ENCODE results near the gene SULT4A1.

Gene SULT4A1

DNA sequence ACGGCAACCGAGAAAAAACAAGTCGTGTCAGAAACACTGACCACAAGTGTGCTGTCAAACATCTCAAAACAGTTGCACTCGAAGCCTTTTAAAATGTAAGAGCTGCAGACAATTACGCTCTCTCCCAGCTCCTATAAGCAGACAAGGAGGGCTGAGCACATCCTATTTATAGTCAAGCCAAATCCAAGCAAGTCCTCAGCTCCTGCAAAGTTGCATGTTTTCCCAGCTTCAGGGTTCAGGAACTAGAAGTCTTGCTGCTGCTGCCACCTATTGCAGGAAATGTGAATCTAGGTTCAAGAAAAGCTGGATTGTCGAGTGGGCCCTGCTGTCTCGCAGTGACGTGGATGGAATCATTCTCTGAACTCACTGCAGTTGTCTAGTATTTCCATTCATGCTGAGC is 65.7 kb downstream of the SULT4A1 start:
- DNase-seq, result peak; percentile 45

DNA sequence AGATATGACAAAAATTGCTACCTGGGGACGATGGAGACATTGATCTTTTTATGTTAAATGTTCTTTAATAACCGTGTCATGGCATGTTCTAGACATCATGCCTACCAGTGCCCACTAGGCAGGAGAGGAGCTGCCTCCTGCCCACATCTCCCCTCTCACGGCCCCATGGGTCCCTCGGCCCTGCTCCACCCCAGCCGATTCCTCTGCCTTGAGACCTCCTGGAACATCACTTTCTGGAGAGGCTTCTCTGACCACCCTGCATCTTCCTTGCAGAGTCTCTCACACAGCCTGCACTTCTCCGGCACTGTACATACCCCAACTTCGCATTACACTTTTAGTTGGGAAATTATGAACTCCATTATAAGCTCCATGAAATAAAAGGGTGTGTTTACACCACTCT is 67.0 kb downstream of the SULT4A1 start:
- no peak for DNase-seq

- DNase-seq, result no peak
Observed at GRCh38 chr22:43792905-43793304, 69.4 kb downstream of the SULT4A1 start.

- DNase-seq, result no peak
Observed at GRCh38 chr22:43789452-43789851, 72.9 kb downstream of the SULT4A1 start.

DNA sequence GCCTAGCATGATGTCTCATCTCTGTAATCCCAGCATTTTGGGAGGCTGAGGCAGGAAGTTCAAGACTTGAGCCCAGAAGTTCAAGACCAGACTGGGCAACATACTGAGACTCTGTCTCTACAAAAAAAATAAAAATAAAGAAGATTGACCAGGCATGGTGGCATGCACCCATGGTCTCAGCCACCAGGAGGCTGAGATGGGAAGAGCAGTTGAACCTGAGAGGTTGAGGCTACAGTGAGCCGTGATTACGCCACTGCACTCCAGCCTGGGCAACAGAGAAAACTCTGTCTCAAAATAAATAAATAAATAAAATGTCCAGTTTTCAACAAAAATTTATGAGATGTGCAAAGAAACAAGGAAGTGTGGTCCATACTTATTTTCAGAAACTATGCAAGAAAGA is 78.5 kb downstream of the SULT4A1 start:
- DNase-seq, result no peak

DNA sequence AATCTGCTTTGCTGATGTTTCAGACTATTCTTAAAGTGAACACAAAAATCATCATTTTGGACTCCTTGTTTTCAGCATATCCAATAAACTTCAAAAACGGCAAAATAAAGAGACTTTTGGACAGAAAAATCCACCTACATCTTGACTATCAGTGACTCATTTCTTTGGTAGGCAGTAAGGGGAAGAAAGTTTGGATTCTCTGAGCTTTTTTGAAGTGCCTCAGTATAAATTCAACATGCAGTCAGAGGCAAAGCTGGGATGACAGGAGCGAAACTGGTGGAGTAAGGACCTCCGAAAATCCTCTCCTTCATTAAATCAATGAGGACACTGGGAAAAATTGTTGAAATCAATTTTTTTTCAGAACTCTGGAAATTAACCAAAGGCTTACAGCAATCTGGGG is 79.9 kb downstream of the SULT4A1 start:
- DNase-seq, result no peak

DNA sequence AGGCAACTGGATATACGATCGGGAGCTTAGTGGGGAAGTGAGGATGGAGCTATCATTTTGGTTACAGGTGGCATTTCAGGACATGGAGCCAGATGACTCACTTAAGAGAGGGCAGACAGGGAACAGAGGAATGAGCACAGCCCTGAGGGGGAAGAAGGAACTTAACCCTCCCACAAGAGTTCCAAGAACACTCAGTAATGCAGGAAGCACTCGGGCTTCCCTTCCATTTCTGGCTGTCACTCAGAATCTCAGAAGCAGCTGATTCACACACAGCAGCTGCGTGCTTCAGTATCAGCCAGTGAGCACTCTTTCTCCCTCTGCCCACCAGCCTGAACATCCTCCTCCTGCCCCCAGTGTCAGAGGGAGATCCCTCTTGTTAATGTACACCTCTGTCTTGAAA is 85.0 kb downstream of the SULT4A1 start:
- no peak for DNase-seq

DNA sequence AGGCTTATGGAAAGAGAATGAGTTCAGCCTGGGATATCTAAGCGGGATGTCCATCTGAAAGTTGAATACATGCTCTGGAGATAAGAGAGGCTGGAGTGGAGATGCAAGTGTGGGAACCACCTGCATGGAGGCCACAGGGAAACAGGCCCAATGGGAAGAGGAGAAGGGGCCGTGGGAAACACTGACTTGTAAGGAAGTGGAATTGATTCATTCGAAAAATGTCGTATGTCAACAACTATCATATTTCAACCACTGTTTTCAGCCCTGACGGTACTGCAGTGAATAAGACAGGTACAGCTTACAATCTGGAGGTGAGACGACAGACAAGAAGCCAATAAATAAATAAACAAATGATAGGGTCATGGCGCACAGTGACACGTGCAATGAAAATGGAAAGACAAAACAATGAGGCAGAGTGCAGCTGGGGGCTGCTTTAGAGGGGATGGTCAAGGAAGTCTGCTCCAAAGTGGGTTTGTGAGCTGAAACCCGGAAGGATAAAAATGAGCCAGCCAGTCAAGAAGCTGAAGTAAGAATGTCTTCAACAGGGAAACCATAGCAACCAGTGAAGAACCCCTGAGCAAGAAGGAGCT is 86.1 kb downstream of the SULT4A1 start:
- DNase-seq, result no peak

All from NCI-H82 (cell line).